SK-N-MC (cell line): ENCODE data around the gene ZBED4.

Experiments used
- EZH2 ChIP-seq: fragments of 200-600 bp; sonication (generic); IDR thresholded peaks from one replicate; pipeline ENCODE4 v1.6.1; 2017; ENCODE audit warnings: antibody characterized with exemption
- FOXP2 ChIP-seq: optimal IDR thresholded peaks from 2 replicates; pipeline ENCODE3; 2011; ENCODE audit warnings: mild to moderate bottlenecking, moderate library complexity; ENCODE audit not compliant: insufficient read depth; ENCODE audit errors: extremely low read length, control extremely low read depth
- POLR2AphosphoS5 ChIP-seq: IDR thresholded peaks from 2 replicates; pipeline ENCODE4 v1.6.1; 2012; ENCODE audit warnings: mild to moderate bottlenecking, low read depth, low read length, borderline replicate concordance

- no peak for TF ChIP-seq POLR2AphosphoS5
- TF ChIP-seq EZH2: no peak
- TF ChIP-seq FOXP2: no peak
These were observed 26.2 kb downstream of the ZBED4 start for GRCh38 chr22:49879871-49880270.
